HG02798 (cell line): Measurements from ENCODE around the gene CROCC2.

ENCODE experiments used
- ATAC-seq: cut with Tn5 transposase; IDR thresholded peaks from one replicate; pipeline ENCODE4 v1.9.1; 2021; ENCODE audit warnings: mild to moderate bottlenecking; ENCODE audit not compliant: unreplicated experiment, poor library complexity

Gene CROCC2

DNA sequence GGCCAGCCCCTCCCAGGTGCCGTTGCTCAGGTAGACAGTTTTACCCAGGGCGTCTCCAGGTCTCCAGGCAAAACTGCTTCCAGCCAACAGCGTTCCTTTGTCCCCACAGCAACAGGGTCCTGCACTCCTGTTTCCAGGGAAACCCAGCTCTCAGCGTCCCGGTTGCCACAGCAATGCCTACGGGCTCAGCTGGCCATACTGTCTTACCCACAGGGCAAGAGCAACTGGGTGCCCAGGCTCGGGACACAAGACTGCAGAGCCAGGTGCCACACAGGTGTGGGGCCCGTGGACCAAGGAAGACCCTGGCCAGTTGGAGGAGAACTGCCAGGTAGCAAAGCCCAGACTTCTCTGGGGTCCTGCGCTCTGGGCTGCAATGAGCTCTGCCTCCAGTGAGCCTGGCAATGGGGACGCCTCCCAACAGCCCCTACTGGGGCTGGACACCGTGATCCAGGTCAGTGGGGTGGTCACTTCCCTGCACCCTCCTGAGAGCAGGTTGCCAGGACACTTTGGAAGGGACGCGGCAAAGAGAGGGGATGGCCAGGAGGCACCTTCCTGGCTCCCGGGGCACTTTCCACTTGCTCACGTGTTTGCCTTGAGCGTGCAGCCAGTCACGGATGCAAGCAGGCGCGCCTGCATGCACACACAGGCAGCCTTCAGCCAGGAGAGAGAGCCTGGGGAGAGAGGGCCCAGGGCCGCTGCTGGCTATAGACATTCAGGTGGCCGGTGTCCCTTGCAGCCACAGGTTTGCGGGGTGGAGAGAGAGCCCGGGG is at the start of gene CROCC2:
TSS of gene CROCC2 (plus strand) at position 196 of the 770 bp plus-strand sequence. CDS start at position 374, 178 bp downstream.
- no peak for ATAC-seq

- ATAC-seq, result no peak
Measured at GRCh38 chr2:240857039-240858008, 48.8 kb upstream of the CROCC2 start.

DNA sequence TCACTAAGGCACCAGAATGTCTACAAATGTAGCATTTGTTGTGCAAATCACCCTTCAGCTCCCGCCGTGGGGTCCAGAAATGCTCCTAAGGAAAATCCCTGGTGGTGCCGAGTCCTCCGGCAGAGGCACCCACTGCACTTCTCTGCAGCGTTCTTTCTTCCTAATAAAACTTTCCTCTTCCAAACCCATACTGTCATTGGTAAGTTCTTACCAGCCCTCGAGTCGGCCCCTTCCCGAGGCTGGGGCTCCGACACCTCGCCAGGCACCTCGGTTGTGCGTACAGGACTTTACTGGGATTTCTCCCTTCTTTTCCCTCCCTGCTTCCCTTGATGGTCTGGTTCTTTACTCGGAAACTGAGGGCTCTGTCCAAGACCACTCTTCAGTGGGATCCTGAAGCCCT is 47.8 kb upstream of the CROCC2 start:
- ATAC-seq, result no peak

DNA sequence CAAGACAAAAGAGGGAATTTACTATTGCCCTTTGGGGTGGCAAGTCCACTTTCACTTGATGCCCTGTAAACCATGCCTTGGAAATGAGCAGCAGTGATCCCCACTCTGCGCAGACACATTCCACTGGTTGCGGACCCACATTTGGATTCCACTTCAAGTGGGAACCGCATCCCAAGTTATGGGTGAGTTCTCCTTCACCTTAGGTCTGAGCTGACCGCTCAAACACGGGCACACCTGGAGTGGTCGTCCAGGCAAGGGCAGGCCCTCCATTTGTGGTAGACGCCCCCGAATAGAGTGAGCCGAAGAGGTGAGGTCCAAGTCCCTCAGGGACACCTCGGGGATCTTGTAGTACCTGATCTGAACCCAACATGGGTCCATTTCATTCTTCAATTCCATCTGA is 47.3 kb upstream of the CROCC2 start:
- ATAC-seq, result no peak

DNA sequence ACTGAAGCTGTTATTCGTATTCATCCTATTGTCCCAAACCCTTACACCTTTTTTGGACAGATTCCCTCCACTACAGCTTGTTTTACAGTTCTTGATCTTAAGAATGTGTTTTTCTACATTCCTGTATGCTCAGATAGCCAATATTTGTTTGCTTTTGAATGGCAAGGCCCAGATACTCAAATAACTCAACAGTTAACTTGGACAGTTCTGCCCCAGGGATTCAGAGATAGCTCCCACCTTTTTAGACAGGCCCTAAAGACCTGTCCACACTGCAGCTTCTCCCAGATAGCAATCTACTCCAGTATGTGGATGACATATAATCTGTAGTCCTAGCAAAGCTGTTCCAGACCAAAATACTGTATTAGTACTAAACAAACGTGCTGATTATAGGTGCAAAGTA is 44.6 kb upstream of the CROCC2 start:
- no peak for ATAC-seq

DNA sequence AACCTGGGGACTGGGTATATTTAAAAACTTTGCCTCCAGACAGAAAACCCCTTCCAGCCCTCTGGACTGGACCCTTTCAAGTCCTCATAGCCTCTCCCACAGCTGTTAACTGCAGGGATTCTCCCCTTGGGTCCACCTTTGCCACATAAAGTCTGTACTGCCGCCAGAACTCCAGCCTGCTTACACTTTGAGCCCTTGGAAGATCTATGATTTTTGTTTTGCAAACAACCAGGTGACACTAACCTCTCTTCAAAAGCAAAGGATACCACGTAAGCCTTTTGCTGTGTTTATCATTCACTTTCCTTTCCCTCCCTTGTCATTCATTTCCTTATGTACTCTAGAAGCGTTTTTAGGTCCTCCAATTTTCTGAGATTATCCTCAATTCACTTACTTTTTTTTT is 41.7 kb upstream of the CROCC2 start:
- no peak for ATAC-seq

DNA sequence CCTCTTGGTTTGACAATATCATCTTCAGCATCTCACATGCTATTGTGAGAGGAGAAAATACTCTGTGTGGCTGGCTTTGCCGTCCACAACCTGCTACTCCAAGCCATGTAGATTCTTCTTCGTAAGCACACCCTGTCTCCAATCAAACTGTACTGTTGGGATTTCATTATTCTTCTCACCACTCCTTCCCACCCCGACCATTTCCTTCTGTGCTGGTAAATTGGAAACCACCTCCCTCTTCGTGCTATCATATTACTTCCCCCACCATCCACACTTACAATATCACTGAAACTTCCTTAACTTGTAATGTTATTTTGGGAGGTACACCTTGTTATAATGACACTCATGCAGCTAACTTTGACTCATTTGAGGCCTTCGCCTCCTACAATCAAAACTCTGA is 40.7 kb upstream of the CROCC2 start:
- no peak for ATAC-seq

DNA sequence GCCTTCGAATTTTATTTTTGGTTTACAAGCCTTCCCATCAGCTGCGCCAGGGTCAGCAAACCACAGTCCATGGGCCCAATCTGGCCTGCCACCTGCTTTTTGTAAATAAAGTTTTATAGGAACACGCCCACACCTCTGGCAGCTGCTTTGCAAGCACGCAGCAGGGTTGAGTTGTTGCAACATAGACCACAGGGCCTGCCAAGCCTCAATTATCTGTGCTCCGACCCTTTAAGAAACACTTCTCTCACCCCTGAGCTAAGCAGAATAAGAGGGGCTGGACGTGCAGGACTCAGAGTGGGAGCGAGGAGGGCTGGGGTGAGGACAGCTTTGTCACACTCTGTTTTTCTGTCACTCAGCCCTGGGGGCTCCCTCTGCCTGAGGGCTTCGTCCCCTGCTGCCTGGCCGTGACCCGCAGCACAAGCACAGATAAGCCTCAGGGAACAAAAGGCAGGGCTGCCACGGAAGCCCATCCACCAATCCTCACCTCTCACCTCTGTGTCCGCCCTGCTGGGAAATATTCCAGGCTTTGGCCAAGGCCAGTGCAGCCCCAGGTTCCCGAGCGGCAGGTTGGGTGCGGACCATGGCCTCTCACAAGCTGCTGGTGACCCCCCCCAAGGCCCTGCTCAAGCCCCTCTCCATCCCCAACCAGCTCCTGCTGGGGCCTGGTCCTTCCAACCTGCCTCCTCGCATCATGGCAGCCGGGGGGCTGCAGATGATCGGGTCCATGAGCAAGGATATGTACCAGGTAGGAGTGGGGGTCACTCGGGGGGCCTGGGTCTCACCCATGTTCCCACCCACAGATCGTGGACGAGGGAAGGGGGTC is 37.6 kb upstream of the CROCC2 start, which contains the start of gene AGXT:
TSS of gene AGXT (plus strand) at position 539 of the 823 bp plus-strand sequence. CDS start at position 581, 42 bp downstream.
- no peak for ATAC-seq

GRCh38 chr2:240869109-240869955 is 36.8 kb upstream of the CROCC2 start:
- no peak for ATAC-seq

DNA sequence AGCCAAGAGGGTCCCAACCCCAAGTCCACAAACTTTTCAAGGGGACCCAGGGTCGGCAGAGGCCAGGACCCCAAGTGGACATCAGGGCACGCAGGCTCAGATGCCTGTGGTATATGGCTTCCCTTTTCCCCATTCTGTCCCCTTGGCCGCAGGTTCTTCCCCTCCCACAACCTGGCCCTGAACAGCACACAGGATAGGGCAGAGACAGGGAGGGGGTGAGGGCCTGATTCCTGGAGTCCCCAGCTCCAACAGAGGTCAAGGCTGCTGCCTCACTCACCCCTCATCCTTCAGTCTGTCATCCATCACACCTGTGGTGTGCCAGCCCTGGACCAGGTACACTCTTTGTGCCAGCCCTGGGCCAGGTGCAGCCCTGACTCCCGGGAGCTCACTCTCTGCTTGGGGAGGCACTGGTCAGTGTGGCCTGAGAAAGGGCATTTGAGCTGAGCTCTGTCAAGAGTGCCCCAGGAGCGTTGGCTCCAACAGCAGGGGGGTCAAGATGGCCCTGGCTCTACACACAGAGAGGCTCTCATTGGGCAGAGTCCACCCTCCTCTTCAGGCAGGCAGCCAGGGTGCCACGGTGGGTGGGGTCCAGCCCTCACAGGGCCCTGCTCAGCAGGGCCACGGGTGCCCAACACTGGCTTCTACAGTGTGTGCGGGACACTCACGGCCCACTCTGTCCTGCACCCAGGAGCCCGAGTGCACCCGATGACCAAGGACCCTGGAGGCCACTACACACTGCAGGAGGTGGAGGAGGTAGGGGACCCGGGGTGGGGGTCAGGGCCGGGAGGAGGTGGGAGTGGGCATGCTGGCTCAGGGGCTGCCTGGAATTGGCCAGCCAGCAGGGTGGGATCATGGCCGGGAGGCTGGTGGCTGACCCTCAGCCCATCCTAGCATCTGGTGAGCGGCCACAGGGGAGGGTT is 35.9 kb upstream of the CROCC2 start:
- no peak for ATAC-seq

- no peak for ATAC-seq
Measured at GRCh38 chr2:240871071-240871958, 34.8 kb upstream of the CROCC2 start.

- ATAC-seq, result no peak
Measured at GRCh38 chr2:240872317-240873097, 33.6 kb upstream of the CROCC2 start.

- ATAC-seq, result no peak
Measured at GRCh38 chr2:240873098-240873788, 32.9 kb upstream of the CROCC2 start.

- no peak for ATAC-seq
Measured at GRCh38 chr2:240873805-240874714, 32.1 kb upstream of the CROCC2 start.

GRCh38 chr2:240874715-240875227 is 31.4 kb upstream of the CROCC2 start:
- no peak for ATAC-seq
